HTERT RPE-1 (cell line): ENCODE measurements around the gene GPLD1.

ENCODE experiments used
- in situ Hi-C: fragments of 300-500 bp; cut with MboI; formaldehyde crosslinking; loops from 4 replicates; pipeline ENCODE4 v1.14.3; 2020; ENCODE audit warnings: low sequenced_read_pairs

GPLD1 gene

DNA sequence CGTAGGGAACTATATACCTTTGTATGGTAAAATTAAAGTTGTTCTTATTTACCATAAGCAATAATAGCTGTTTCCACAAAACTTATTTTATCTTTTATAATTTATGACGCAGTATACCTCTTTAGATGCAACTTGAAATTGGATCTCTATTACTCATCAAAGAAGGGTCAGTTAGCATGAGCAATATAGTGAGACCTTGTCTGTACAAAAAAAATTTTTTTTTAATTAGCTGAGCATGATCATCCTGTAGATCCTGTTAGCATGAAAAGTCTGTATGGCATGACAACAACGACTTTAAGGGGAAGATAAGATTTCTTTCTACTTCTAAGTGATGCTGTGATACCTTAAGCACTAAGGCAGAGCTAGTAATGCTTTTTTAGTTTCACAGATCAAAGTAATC is 11.3 kb upstream of the GPLD1 start:
- in situ Hi-C loops, result no loop called here

DNA sequence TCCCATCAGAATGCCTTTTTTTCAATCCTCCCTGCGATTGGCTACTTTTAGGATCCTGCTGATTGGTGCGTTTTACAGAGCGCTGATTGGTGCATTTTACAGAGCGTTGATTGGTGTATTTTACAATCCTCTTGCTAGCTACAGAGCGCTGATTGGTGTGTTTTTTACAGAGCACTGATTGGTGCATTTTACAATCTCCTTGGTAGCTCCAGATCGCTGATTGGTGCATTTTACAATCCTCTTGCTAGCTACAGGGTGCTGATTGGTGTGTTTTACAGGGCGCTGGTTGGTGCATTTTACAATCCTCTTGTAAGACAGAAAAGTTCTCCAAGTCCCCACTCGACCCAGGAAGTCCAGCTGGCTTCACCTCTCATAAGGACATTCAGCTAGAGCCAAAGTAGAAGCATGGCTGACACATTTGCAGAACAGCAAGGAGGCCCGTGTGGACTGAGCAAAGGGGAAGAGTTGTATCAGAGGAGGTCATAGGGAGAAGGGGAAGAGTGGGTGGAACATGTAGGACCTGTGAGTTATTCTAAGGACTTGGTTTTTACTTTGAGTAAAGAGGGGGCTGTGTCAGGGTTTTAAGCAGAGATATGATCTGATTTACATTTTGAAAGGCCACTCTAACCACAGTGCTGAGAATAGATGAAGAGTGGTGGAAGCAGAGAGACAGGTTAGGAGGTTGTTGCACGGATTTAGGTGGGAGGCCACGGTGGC is 8.0 kb upstream of the GPLD1 start:
- in situ Hi-C loops, result no loop called here

DNA sequence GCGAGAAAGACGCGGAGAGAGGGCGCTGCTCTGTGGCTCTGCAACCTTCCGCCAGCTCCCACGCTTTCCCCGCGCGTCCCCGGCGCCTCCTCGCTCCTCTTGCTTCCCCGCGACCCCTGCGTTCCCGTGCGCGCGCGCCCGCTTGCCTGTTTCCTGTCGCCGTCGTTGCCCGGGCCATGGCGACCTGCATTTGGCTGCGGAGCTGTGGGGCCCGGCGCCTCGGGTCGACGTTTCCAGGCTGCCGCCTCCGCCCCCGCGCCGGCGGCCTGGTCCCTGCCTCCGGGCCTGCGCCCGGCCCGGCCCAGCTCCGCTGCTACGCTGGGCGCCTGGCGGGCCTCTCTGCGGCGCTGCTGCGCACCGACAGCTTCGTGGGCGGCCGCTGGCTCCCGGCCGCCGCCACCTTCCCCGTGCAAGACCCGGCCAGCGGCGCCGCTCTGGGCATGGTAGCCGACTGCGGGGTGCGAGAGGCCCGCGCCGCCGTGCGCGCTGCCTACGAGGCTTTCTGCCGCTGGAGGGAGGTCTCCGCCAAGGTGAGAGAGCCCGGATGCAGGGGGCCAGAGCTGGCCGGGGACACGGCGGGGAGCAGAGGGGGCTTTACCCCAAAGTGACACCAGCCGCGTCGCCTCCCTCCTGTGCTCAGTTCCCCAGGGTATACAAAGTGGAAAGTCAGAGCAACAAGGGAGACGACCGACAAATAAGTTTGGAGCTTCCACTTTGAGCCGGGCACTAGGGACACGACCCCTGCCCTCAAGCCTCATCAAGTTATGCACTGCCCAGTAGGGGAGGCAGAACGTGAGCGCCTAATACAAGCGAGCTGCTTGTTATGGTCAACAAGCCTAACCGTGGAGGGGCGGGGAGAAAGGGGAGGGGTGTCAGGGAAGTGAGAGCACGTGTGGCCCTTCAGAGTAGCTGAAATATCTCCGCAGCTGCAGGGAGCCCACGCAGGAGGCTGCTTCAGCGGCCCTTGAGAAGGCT is 5.7 kb upstream of the GPLD1 start, which contains the start of gene ALDH5A1:
Gene ALDH5A1 (plus strand): TSS at position 149 of the 975 bp plus-strand sequence. CDS start 28 bp downstream, at position 177.
- in situ Hi-C loops, result no loop called here

DNA sequence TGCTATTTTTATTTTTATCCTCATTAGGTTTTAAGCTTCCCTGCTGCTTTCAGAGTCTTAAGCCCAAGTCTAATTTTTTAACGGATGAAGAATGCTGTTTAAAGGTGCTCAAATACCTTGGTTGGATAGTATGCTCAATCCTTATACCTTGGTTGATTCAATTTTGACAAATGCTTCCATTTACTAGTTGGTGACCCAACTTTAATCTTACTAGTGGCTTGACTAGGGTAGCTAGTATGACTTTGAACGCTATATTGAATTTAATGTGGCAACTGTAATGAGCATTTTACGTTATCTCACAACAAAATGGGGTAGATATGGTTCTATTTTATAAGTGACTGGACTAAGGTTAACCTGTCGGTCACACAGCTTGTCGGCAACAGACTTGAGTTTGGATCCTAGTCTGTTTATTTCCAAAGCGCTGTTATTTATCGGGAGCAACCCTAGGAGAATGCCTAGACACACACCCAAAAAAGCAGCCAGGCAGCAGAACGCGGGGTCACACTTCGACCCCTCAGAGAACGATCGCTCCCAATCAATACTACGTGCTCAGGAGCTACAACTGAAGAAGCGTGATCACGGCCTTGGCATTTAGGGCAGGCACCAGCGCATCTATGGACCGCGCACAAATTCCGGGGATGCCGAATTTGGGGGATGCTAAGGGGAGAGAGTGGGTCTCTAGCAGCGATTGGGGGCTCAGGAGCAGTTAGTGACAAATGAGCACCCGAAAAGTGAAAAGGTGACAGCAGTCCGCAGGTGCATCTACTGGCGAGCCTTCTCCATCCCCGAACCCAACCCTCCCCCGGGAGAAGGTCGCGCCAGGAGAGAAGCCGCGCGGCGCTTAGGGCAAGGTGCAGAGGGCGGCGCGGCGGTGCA is 4.8 kb upstream of the GPLD1 start:
- in situ Hi-C loops, result no loop called here

DNA sequence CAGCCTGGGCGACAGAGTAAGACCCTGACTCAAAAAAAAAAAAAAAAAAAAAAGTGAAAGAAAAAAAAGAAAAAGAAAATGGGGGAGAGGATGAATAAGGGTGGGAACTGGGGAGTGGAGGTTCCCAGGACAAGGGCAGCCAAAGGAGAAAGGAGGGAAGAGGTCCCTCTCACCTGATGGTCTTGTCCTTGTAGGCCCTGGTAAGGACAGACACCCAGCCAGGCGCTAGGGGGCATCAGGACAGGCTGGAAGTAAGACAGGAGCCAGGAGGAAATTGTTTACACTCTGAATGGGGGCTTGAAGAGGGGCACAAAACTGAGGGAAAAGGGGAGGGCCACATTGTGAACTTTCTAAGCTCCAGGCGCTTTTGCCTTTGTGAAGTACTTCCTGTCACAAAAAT is 3.1 kb upstream of the GPLD1 start:
- in situ Hi-C loops, result no loop called here

DNA sequence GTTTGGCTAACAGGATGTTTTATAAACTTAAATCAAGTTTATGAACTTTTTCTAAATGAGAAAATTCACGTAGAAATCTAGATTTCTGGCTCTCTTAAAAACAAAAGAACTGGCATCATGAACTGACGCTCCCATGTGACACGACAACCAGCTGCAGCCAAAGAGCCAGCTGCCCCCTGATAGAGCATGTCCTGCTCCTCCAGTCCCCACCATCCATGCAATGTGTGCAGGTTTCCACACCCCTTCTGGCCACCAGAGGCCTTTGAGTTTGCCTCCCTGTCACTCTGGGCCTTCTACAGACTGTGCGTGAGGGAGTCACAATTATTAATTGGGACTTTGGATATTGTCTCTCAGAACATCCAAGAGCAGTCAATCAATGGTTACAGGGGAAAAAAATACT is 1.6 kb upstream of the GPLD1 start:
- in situ Hi-C loops, result no loop called here

DNA sequence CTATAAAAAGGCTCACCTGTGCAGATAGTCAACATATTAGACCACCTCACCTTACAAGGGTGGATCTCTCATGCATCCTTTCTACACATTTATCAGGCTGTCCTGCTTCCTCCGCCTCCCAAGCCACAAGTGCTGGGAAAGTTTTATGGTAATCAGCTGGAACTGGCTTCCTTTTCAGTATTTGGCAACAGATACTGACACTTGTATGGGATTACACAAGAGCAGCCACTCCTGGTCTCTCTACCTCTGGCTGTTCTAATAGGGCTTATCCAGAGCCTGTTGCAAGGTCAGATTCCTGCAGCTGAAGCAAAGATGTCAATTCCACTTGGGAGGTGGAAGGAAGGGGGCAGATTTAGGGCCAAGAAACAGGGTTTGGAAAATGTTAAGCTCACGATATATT is 503 bp upstream of the GPLD1 start:
- in situ Hi-C loops, result no loop called here

DNA sequence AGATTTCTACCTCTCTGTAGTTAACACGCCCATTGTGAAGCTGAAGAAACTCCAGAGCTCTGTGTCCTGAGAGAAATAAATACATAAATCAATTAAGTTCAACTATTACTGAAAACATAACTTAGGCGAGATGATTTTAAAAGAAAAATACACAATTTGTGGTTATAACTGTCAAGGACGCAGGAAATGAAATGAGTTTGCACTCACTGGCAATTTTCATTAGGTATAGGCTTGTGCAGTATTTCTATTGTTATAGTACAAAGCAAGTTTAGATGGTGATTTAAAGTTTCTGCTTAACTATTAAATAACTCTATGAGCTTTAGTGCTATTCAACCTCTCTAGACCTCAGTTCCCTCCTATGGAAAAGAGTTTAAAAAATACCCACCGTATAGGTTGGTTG is 3.3 kb downstream of the GPLD1 start:
- in situ Hi-C loops, result no loop called here

DNA sequence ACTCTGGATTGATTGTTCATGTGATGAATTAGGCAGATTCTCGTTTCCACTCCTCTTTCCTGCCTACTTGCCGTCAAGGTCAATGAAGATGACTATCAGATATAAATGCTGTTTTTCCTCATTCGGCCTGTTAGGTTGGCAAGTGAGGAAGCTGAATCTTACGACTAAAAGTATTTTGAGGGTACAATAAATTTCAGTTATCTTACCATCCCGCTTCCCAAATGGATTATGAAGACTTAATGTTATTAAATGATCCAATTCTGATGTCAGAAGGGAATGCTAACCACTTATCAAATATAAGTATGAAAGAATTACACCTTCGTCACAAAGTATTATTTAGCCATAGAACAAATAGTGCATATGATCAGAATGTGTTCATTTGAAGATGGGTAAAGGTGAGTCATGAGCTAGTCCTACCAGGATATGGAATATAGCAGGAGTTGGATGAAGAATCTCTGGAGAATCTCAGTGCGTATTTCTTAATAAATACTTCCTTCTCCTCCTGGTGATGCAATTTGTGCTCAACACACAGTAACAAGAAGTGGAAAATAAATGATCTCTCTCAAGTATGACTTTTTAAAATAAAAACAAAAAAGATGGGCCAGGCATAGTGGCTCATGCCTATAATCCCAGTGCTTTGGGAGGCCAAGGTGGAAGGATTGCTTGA is 4.6 kb downstream of the GPLD1 start:
- in situ Hi-C loops, result no loop called here

DNA sequence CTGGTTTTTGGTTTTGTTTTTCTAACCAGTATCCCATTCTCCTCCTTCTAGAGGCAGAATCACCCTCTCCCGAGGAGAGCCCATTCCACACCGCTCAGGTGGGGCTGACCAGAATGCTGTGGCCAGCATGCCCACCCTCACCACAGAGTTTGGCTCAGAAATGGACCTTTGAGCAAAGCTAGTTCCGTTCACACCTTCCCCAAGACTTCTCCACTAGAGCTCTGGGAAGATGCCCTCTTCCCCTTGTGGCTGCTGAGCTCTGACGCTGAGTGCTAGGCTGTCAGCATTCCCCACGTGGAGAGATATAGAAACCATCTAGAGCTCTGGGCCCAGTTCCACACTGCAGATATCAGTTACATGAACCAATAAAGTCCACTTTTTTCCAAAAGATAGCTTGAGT is 7.9 kb downstream of the GPLD1 start:
- in situ Hi-C loops, result no loop called here

DNA sequence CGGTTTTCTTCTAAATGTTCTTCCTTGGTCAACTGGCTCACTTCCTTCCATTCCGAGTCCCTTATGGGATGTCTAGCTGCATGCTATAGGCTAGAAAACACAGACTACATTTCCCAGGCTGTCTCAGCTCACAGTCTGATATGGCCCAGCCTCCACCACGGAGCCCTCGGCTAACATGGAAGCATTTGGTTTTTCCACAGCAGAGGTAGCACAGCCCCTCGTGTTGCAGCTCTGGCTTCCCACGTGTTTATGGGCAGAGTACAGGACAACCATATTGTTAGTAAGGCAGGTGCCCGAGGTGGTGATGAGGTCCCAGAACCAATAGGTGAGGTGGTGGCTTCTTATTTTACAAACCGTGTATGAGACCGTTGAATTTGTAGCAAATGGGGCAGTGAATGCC is 8.7 kb downstream of the GPLD1 start:
- in situ Hi-C loops, result no loop called here

DNA sequence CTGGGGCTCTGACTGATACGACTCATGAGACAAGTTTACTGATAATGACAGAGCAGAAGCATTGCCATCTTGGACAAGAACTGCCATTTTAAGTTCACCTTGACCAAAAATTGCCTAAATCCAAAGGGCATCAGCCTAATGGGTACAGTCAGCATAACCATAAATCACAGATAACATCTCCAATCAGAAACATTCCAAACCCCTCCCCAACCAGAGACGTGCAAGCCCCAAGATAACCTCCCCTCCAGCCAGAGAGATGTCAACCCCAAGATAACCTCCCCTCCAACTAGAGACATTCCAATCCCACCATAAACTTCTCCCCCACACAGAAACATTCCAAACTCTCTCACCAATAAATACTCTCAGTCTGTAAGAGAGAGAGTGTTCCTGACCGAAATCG is 10.5 kb downstream of the GPLD1 start:
- in situ Hi-C loops, result no loop called here

DNA sequence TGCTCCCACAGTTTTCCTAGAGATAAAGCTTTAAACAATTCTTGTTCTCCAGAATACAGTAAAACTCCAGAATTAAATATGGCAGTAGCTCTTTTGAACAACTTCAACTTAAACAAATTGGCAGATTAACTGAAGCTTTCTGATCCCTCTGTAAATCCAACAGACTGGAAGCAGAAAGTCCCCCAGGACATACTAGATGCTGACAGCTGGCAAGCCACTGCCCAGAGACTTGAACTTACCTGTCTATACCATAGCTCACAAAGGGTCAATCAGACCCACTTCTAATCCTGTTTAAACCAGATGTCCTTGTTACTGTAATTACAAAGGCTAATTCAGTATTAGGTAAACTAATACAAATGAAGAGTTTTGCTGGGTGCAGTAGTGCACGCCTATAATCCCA is 12.3 kb downstream of the GPLD1 start:
- in situ Hi-C loops, result no loop called here

DNA sequence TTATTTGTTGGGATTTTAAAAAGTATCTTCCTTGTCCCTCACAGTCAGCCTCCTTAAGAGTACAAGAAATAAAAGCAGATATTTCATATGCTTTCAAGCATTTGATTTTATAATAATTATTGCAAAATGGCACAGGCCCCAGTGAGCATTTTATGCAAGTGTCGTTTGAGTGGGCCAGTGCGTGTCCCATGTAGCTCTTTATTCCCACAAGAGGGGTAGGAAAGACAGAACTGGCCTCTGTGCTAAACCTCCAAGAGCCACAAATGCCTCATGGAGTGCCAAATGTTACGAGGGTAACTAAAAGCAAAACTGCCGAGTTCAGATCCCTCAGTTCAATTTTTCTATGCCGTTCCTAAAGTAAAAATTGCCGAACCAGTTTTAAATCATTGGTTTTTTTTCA is 12.7 kb downstream of the GPLD1 start:
- in situ Hi-C loops, result no loop called here

DNA sequence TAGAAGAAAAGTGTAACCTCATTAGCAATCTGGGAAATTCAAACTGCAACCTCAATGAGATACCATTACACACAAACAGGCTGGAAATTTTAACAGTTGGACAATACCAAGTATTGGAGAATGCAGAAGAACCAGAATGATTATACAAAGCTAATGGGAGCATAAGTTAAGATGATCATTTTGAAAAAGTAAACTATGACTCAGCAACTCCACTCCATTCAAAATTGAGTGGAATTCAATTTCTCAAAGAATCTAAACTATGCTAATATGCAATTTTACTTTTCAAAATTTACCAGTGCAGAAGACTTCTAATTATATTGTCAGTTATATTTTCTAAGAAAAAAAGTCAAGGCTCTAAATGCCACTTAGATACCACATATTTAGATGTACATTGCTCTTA is 17.2 kb downstream of the GPLD1 start:
- in situ Hi-C loops, result no loop called here

DNA sequence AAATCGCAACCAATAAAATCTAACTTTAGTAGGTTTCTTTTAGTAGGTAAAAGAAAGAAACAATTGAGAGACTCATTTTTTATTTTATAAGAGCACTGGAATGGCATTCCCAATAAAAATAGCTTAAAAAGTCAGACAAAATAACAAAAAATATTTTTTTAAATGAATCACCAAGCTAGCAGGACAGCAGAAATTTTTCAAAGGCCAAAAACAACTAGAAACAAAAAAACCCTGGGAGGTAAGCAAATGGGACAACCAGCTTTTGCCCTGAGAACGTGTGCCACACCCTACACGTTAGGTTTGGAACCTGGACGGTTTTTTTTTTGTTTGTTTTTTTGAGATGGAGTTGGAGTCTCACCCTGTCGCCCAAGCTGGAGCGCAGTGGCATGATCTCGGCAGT is 19.6 kb downstream of the GPLD1 start:
- in situ Hi-C loops, result no loop called here

DNA sequence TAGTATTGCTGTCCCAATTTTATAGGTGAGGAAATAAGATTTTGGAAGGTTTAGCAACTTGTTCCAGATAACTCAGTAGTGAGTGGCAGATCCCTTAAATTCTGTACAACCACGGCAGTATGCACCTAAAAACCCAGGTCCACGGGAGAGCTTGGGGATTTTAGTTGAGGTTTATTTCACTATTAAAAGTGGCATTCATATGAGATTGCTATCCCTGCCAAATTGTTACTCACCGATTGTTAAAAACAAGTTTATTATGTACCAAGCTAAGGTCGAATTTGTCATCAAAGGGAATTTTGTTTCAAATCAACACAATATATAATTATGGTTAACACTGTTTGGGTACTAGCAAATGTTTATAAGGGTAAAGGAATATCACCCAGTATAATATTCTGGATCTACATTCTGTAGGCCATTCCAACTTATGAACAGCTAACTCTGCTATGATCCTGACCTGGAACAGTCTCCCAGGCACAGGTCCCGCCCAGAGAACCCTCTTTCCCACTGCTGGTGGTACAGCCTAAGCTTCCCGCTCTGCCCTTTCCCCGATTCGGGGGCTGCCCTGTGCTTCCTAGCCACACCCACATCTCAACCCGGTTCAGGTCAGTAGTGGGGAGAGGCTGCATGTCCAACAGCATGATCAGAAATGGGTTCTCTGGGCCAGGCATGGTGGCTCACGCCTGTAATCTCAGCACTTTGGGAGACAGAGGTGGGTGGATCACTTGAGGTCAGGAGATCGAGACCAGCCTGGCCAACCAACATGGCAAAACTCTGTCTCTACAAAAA is 24.9 kb downstream of the GPLD1 start:
- in situ Hi-C loops, result no loop called here

DNA sequence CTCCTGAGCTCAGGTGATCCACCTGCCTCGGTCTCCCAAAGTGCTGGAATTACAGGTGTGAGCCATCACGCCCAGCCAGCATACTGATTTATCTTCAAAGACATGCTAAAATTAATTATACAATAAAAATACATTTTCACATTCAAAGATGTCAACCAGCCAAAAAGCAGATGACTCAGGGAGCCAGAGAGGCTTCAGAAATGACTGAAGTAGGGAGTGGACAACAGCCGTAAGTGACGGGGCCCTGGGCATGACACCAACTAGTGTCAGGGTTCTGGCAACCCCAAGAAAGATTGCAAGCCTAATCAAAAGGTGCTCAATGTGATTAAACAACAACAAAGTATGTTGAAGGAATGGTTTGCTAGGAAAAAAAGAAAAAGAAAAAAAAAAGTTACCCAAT is 28.4 kb downstream of the GPLD1 start:
- in situ Hi-C loops, result no loop called here

DNA sequence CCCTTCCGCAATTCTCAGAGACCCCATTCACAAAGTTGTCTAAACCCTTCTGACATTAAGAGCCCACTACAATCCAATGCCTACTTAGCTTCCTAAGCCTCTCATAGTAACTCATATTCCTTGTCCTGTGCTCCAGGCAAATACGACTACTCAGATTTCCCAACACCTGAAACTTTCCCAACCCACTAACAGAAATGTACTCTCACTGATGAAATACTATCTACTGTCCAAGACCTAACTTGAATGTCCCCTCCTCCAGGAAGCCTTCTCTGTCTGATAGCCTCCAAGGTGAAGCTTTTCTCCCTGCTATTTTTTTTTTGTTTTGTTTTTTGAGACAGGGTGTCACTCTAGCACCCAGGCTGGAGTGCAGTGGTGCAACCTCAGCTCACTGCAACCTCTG is 30.4 kb downstream of the GPLD1 start:
- in situ Hi-C loops, result no loop called here

DNA sequence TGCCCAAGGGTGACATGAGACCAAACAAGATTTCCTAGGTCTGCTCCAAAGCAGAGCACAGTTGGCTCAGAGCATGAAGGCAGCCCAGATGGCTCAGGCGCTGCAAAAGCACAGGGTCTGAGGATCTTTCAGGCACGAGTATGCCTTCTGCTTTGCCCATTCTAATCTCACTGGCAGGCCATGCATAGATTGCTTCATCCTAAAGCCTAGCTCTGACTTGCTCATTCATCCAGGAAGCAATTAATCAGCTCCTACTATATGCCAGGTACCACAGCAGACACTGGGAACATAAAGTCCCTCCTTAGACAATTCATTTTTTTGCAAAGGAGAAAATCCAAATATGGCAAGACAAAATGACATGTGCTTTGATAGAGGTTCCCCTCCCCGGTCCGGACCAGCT is 31.2 kb downstream of the GPLD1 start:
- in situ Hi-C loops, result no loop called here
